HG03354 (cell line): ENCODE data around the gene DUSP7.
A peak's percentile ranks its signal among the peaks of the same experiment; 100 is the strongest.

Experiments used
- ATAC-seq: cut with Tn5 transposase; IDR thresholded peaks from one replicate; pipeline ENCODE4 v1.9.1; 2021; ENCODE audit warnings: mild to moderate bottlenecking; ENCODE audit not compliant: unreplicated experiment, poor library complexity, severe bottlenecking

DUSP7 gene

GRCh38 chr3:52056521-52056967, at the start of gene DUSP7:
Gene DUSP7, minus strand, starts transcription at chr3:52056571. Its CDS starts 205 bp downstream, at chr3:52056366.
- ATAC-seq, result peak; percentile 42

DNA sequence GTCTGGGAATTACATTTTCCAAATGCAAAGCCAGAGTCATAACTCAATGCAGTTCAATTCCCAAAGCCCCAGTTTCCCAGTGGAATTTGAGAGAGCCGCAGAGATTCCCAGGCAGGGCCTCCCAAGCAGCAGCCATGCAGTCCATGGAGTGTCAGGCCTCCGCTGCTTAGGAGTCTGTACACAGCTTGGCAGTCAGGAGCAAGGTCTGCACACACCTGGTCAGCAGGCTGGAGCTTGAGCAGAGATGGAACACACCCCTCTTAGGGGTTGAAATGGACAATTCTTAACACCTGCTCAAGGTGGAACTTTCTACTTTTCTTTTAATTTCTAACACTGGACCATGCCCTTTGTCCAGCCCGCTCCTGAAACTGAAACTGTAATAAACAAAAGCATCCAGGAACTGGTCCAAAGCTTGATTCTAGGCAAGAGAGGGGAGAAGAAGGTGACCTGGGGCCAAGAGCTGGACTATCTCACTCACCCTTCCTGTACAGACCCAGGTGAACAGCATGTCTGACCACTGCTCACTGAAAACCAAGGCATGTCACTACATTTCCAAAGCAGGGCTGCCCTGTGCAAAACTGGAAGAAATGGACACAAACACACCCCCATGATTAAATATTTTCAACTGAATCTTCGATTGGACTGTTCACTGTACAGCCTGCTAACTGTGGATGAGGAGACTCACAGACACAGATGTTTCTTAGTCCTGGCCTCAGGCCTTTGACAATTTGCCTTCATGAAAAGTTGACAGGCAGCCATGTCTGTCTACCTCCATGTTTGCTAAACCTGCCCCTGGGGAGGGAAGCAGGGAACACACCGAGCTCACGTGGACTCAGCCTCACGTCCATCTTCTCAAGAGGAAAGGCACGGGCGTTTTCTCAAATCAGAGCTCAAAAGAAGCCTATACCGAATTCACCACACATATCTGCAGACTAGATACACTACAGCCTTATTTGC, 48.6 kb upstream of the DUSP7 start:
- no peak for ATAC-seq

DNA sequence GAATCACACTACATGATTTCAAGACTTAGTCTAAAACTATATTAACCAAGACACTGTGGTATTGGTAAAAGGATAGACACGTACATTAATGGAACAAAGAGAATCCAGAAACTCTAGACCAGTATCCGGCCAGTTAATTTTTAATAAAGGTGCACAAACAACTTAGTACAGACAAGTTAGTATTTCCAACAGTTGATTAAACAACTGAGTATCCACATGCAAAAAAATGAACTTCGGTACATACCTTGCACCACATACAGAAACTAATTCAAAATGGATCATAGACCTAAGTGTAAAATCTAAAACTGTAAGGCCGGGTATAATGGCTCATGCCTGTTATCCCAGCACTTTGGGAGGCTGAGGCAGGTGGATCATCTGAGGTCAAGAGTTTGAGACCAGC, 46.6 kb upstream of the DUSP7 start:
- no peak for ATAC-seq

GRCh38 chr3:52099001-52099401, 42.6 kb upstream of the DUSP7 start:
- no peak for ATAC-seq

- no peak for ATAC-seq
These were observed 41.6 kb upstream of the DUSP7 start for GRCh38 chr3:52097851-52098507.

GRCh38 chr3:52095990-52096775, 39.8 kb upstream of the DUSP7 start:
- no peak for ATAC-seq

GRCh38 chr3:52094571-52095485, 38.5 kb upstream of the DUSP7 start:
- ATAC-seq, result no peak

DNA sequence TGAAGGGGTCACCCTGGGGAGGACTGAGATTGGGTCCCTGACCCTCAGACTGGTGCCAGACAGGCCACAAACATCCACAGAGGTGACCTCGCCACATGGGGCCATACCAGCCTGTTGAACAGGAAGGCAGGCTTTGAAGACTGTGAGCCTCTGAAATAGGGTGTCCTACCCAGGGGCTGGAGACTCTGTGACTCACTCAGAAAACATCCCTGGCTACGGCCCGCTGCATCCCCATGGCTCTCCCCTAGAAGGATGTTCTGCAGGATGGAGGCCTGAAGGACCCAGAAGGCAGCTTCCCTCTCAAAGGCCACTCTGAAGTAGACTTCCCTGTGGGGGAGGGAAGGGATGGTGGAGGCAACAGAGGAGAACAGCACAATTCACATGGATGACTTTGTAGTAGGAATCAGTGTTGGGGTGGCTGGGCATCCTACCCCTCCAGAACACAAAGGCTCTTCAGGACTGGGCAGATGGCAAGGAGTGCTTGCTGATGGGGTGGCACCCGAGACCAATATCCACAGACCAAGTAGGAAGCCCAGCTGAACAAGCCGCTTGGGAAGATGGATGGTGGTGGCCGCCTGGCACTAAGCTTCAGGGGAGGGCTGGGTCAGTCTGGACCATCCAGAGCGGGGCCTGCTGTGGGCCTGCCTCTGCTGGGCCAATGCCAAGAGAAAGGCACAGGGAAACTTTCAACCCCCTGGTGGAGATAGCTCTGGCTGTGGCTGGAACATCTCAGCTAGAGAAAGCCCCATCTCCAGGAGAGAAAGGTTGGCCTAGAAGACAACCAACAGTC, 37.6 kb upstream of the DUSP7 start:
- no peak for ATAC-seq

- no peak for ATAC-seq
These were observed 36.5 kb upstream of the DUSP7 start for GRCh38 chr3:52092891-52093290.

DNA sequence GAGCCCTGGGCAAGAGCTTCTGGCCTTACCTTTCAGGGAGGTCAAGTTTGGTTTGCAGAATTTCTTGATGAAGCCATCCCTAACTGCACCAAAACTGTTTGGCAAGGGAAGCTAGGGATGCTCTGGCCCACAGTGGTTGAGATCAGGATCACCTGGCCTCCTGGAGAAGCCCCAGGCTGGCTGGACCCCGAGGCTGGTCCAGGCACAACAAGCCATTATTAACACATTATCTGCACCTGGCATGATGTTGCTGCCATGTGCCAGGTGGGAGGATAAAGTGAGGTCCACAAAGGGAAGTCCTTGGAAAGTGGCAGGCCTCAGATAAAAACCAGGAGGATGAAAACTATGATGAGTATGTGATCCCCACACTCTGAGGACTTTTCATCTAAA, 35.9 kb upstream of the DUSP7 start:
- no peak for ATAC-seq

- ATAC-seq, result no peak
These were observed 35.4 kb upstream of the DUSP7 start for GRCh38 chr3:52091586-52092270.

- no peak for ATAC-seq
These were observed 34.6 kb upstream of the DUSP7 start for GRCh38 chr3:52090933-52091468.

DNA sequence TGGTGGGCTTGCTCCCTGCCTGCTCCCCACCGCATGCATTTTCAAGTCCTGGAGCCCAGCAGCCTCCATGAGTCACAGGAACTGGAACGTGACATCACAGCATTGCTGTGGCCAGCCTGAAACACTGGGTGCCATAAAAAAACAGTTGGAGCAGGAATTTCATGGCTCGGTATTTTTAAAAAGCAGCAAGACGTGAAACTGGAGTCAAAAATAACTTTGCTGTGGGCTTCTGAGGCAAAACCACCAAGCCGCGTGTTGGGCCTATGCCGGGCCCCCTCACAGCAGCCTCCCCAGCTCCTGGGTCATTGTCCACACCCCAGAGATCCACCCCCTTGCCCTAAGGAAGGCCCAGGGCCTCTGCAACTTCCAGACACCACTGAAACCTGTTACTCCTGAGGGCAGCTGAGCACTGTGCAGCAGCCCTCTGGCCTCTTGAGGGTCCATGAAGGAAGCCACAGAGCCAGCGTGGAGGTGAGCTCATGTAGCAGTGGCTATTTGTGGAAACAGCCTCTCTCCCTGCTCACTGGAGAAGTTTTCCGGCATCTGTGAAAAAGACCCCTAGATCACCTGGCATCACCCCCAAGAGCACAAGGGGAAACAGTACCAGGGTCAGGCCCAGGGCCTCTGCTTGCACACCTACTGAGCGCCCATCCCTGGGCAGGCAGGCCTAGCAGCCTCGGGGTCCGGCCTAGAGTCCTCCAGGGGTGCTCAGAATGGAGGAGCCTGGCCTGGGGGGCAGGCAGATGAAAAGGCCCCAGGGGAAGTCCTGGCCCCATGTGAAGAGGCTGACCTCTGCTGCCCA, 34.0 kb upstream of the DUSP7 start:
- no peak for ATAC-seq

GRCh38 chr3:52089691-52090090, 33.3 kb upstream of the DUSP7 start:
- no peak for ATAC-seq

DNA sequence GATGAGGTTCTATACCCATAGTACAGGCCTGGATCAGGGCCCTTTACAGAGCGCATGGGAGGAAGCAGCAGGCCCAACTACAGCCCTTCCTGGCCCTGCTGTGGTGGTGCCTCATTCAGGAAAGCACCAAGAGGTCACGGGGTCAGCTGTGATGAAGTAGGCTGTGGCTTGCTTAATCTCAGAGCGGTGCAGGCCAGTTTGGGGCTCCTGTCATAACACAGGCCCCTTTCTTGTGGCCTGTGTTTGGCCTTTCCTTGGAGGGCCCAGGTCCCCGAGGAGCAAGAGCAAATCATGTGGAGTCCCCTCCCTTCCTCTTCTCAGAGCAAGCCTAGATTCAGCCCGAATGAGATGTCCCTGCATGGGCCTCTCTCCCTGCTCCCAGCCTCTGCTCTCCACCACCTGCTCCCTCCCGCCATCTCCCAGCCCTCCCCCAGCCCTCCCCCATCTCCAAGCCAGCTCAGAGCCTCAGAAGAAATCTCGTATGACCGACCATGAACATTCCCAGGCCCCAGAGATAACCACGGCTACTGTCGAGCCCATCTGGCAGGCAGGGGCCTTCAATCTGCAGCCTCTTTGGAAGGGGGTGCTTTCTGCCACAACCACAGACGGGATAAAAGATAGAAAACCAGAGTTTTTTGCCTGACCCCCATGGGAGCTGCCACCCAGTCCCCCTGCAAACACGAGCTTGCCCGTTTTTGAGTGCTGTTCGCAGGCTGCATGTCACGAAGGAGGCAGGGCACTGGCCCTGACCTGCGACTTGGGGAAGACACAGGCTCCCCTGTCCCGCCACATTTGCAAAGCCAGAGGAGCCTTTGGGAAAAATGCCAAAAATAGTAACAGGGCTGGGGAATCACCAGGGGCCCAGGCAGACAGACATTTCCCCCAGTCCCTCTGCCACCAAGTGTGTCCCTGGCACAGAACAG, 32.3 kb upstream of the DUSP7 start:
- no peak for ATAC-seq

GRCh38 chr3:52087731-52088130, 31.4 kb upstream of the DUSP7 start:
- no peak for ATAC-seq
